ENCODE results near the gene LOXL3.

Gene LOXL3

GRCh38 chr2:74550231-74550630, 3.5 kb downstream of the LOXL3 start:
- TF ChIP-seq ZNF398 (tag by site-specific recombination; IDR thresholded peaks at IDR 0.05), result peak; percentile 39; the same call in 1 of the 2 replicates
- TF ChIP-seq ZNF350 (tag by site-specific recombination; IDR thresholded peaks at IDR 0.05), result no peak
- CTCF ChIA-PET, result no interaction called here
- H3K9me3 ChIP-seq (ENCODE audit: control insufficient read depth, insufficient read depth, low read depth, low read length), result no peaks in the 10 kb centered on the region
- H3K4me3 ChIP-seq (ENCODE audit: low read depth, low read length), result no peak overlapping the region
- peaks cover 0 to 4% of the 10 kb centered on the region in 2 experiments; a peak in 1 of 3 replicates for H3K36me3 ChIP-seq (ENCODE audit: control insufficient read depth in 2 of 2, insufficient read depth in 1 of 2, low read length in 2 of 2)
- POLR2A ChIA-PET, result no interaction called here
- H3K4me1 ChIP-seq (ENCODE audit: control insufficient read depth, insufficient read depth, low read length), result no peaks in the 10 kb centered on the region; the same call in 1 of the 2 replicates
- no peak overlapping the region for H3K27ac ChIP-seq (ENCODE audit: extremely low read depth, low read depth, low read length)

GRCh38 chr2:74548900-74549826, 4.6 kb downstream of the LOXL3 start:
- no peaks in the 10 kb centered on the region for H3K9me3 ChIP-seq (ENCODE audit: control insufficient read depth, insufficient read depth, low read depth, low read length)
- no peaks in the 10 kb centered on the region; the same call in 1 of the 2 replicates for H3K4me1 ChIP-seq (ENCODE audit: control insufficient read depth, insufficient read depth, low read length)
- peaks cover 0 to 4% of the 10 kb centered on the region in 2 experiments; a peak in 1 of 3 replicates for H3K36me3 ChIP-seq (ENCODE audit: control insufficient read depth in 2 of 2, insufficient read depth in 1 of 2, low read length in 2 of 2)
- CTCF ChIA-PET, result no interaction called here
- peak overlapping the region; percentile 69; the same call in 1 of the 2 replicates for H3K27ac ChIP-seq (ENCODE audit: extremely low read depth, low read depth, low read length)
- peak overlapping the region; percentile 41 for H3K4me3 ChIP-seq (ENCODE audit: low read depth, low read length)
- POLR2A ChIA-PET, result interaction anchor here (1.6 kb wide), 1 partner anchor 91 kb away, joined by 3 read pairs; the partner anchor contains the start of gene WBP1
- TF ChIP-seq SP7 (tag by site-specific recombination; IDR thresholded peaks at IDR 0.05), result peak; percentile 19; the same call in 1 of the 2 replicates
- no peak for TF ChIP-seq ZNF266 (tag by site-specific recombination; IDR thresholded peaks at IDR 0.05; ENCODE audit: low read depth)
- no peak for TF ChIP-seq ZNF112 (tag by site-specific recombination; IDR thresholded peaks at IDR 0.05)
- TF ChIP-seq ZNF529 (tag by site-specific recombination; IDR thresholded peaks at IDR 0.05; ENCODE audit: insufficient replicate concordance), result no peak
- TF ChIP-seq ZNF513 (tag by site-specific recombination; IDR thresholded peaks at IDR 0.05), result no peak
- no peak for TF ChIP-seq SALL2 (tag by site-specific recombination; IDR thresholded peaks at IDR 0.05; ENCODE audit: borderline replicate concordance)
- TF ChIP-seq ZNF48 (tag by site-specific recombination; IDR thresholded peaks at IDR 0.05), result no peak
- TF ChIP-seq ZNF169 (tag by site-specific recombination; IDR thresholded peaks at IDR 0.05), result no peak
- 0 out of 2 replicates have a peak, but pooled peaks have one; percentile 53 for TF ChIP-seq ZNF660 (tag by site-specific recombination; IDR thresholded peaks at IDR 0.05)
- no peak for TF ChIP-seq ZNF391 (tag by site-specific recombination; IDR thresholded peaks at IDR 0.05; ENCODE audit: borderline replicate concordance, low read depth)
- no peak for TF ChIP-seq HOXD13 (CRISPR knock-in tag; IDR thresholded peaks at IDR 0.05; ENCODE audit: borderline replicate concordance)
- TF ChIP-seq SCRT2 (tag by site-specific recombination; IDR thresholded peaks at IDR 0.05), result no peak; the same call in 1 of the 2 replicates
- no peak for TF ChIP-seq ZSCAN5A (tag by site-specific recombination; IDR thresholded peaks at IDR 0.05)
- TF ChIP-seq ZNF394 (tag by site-specific recombination; IDR thresholded peaks at IDR 0.05; ENCODE audit: borderline replicate concordance), result peak; percentile 82
- TF ChIP-seq ZNF184 (tag by site-specific recombination; IDR thresholded peaks at IDR 0.05), result no peak
- 0 out of 2 replicates have a peak, but pooled peaks have one; percentile 25 for TF ChIP-seq ZNF24 (tag by site-specific recombination; IDR thresholded peaks at IDR 0.05)
- TF ChIP-seq ZFP3 (tag by site-specific recombination; IDR thresholded peaks at IDR 0.05; ENCODE audit: low read depth), result no peak
- TF ChIP-seq ZNF140 (tag by site-specific recombination; IDR thresholded peaks at IDR 0.05), result no peak
- peak; percentile 31; the same call in 1 of the 2 replicates for TF ChIP-seq ZEB2 (tag by site-specific recombination; IDR thresholded peaks at IDR 0.05)
- no peak for TF ChIP-seq GLIS2 (tag by site-specific recombination; IDR thresholded peaks at IDR 0.05)
- TF ChIP-seq ZNF624 (tag by site-specific recombination; IDR thresholded peaks at IDR 0.05), result no peak
- peak; percentile 86 for TF ChIP-seq KLF10 (tag by site-specific recombination; IDR thresholded peaks at IDR 0.05)
- TF ChIP-seq ZNF248 (tag by site-specific recombination; IDR thresholded peaks at IDR 0.05), result no peak
- 0 out of 2 replicates have a peak, but pooled peaks have one; percentile 20 for TF ChIP-seq REST (tag by site-specific recombination; IDR thresholded peaks at IDR 0.05)
